ENCODE data around the gene FAM50A.
A peak's percentile ranks its signal among the peaks of the same experiment; 100 is the strongest.

The FAM50A gene

GRCh38 chrX:154482786-154483185 lies 38.8 kb downstream of the FAM50A start:
- POLR2A ChIA-PET, result no interaction called here
- CTCF ChIA-PET, result no interaction called here

GRCh38 chrX:154483325-154483724 lies 39.4 kb downstream of the FAM50A start:
- peaks cover 0 to 4% (median 0%) of the 10 kb centered on the region in 5 experiments for H3K27me3 ChIP-seq (replicated peaks in 2 of 5; ENCODE audit: control insufficient read depth in 4 of 5, insufficient read depth in 5 of 5, low read length in 4 of 5)
- 74% methylated on average over 5 of the region's 7 CpGs for WGBS (ENCODE audit: insufficient coverage)
- no peak overlapping the region for H3K27ac ChIP-seq (ENCODE audit: insufficient read depth in 1 of 2, low read depth in 1 of 2, low read length in 2 of 2, poor library complexity in 1 of 2, severe bottlenecking in 2 of 2)
- POLR2A ChIA-PET, result interaction anchor here (0.7 kb wide), 1 partner anchor 512 kb away, joined by 4 read pairs; the partner anchor contains the start of gene HCFC1
- H3K9me3 ChIP-seq (ENCODE audit: control extremely low read depth in 1 of 5, control insufficient read depth in 4 of 5, insufficient read depth in 2 of 5, low read depth in 1 of 5, low read length in 4 of 5), result peaks cover 0 to 3% (median 0%) of the 10 kb centered on the region in 5 experiments
- H3K4me3 ChIP-seq (ENCODE audit: control insufficient read depth in 1 of 7, extremely low read depth in 1 of 7, insufficient read depth in 4 of 7, low read depth in 2 of 7, low read length in 6 of 7), result no peak overlapping the region
- H3K36me3 ChIP-seq (ENCODE audit: control insufficient read depth in 4 of 4, insufficient read depth in 4 of 4, low read length in 3 of 4), result peaks cover 0 to 19% (median 9%) of the 10 kb centered on the region in 4 experiments
- peaks cover 0 to 38% (median 30%) of the 10 kb centered on the region in 4 experiments for H3K4me1 ChIP-seq (ENCODE audit: control extremely low read depth in 1 of 4, control insufficient read depth in 4 of 4, insufficient read depth in 4 of 4, low read length in 3 of 4)
- DNase-seq, result no peak
- CTCF ChIA-PET, result interaction anchor here (1.7 kb wide), 1 partner anchor 44 kb away, joined by 5 read pairs; no protein-coding TSS in a partner anchor

More at GRCh38 chrX:154482786-154483185, 38.8 kb downstream of the FAM50A start:
- no peak for DNase-seq
- Histone ChIP-seq H3K27me3 (replicated peaks in 2 of 5; ENCODE audit: control insufficient read depth in 4 of 5, insufficient read depth in 5 of 5, low read length in 4 of 5) (peaks cover 0 to 4% (median 0%) of the 10 kb centered on the region in 5 experiments), H3K27ac (ENCODE audit: insufficient read depth in 1 of 2, low read depth in 1 of 2, low read length in 2 of 2, poor library complexity in 1 of 2, severe bottlenecking in 2 of 2) (no peak overlapping the region), H3K4me3 (ENCODE audit: control insufficient read depth in 1 of 7, extremely low read depth in 1 of 7, insufficient read depth in 4 of 7, low read depth in 2 of 7, low read length in 6 of 7) (no peak overlapping the region), H3K36me3 (ENCODE audit: control insufficient read depth in 4 of 4, insufficient read depth in 4 of 4, low read length in 3 of 4) (peaks cover 0 to 19% (median 7%) of the 10 kb centered on the region in 4 experiments), H3K4me1 (ENCODE audit: control extremely low read depth in 1 of 4, control insufficient read depth in 4 of 4, insufficient read depth in 4 of 4, low read length in 3 of 4) (peaks cover 0 to 43% (median 30%) of the 10 kb centered on the region in 4 experiments), H3K9me3 (ENCODE audit: control extremely low read depth in 1 of 5, control insufficient read depth in 4 of 5, insufficient read depth in 2 of 5, low read depth in 1 of 5, low read length in 4 of 5) (peaks cover 0 to 3% (median 0%) of the 10 kb centered on the region in 5 experiments)
- 84% methylated on average over 6 of the region's 7 CpGs for WGBS (ENCODE audit: insufficient coverage)

- H3K9me3 ChIP-seq (ENCODE audit: control extremely low read depth in 1 of 5, control insufficient read depth in 4 of 5, insufficient read depth in 2 of 5, low read depth in 1 of 5, low read length in 4 of 5), result peaks cover 0 to 3% (median 0%) of the 10 kb centered on the region in 5 experiments
- DNase-seq, result peak in 1 of 3 donors; percentile 27
- POLR2A ChIA-PET, result interaction anchor here (0.7 to 1.1 kb wide), 2 partner anchors 32 to 513 kb away, joined by 3 to 4 read pairs; partner anchors contain the start of genes FAM3A and HCFC1
- H3K27me3 ChIP-seq (replicated peaks in 2 of 5; ENCODE audit: control insufficient read depth in 4 of 5, insufficient read depth in 5 of 5, low read length in 4 of 5), result peaks cover 0 to 4% (median 0%) of the 10 kb centered on the region in 5 experiments
- H3K27ac ChIP-seq (ENCODE audit: insufficient read depth in 1 of 2, low read depth in 1 of 2, low read length in 2 of 2, poor library complexity in 1 of 2, severe bottlenecking in 2 of 2), result peak overlapping the region in 1 of 2 experiments; percentile 73
- H3K36me3 ChIP-seq (ENCODE audit: control insufficient read depth in 4 of 4, insufficient read depth in 4 of 4, low read length in 3 of 4), result peaks cover 0 to 23% (median 10%) of the 10 kb centered on the region in 4 experiments
- H3K4me1 ChIP-seq (ENCODE audit: control extremely low read depth in 1 of 4, control insufficient read depth in 4 of 4, insufficient read depth in 4 of 4, low read length in 3 of 4), result peaks cover 0 to 37% (median 27%) of the 10 kb centered on the region in 4 experiments
- 84% methylated on average over 12 of the region's 16 CpGs for WGBS (ENCODE audit: insufficient coverage)
- CTCF ChIA-PET, result interaction anchor here (0.8 to 1.7 kb wide), 2 partner anchors 43 to 46 kb away, joined by 3 to 5 read pairs; no protein-coding TSS in a partner anchor
- no peak overlapping the region for H3K4me3 ChIP-seq (ENCODE audit: control insufficient read depth in 1 of 7, extremely low read depth in 1 of 7, insufficient read depth in 4 of 7, low read depth in 2 of 7, low read length in 6 of 7)
These were observed 40.6 kb downstream of the FAM50A start for GRCh38 chrX:154484255-154485149.

- H3K4me3 ChIP-seq (ENCODE audit: control insufficient read depth in 1 of 7, extremely low read depth in 1 of 7, insufficient read depth in 4 of 7, low read depth in 2 of 7, low read length in 6 of 7), result peak overlapping the region in 6 of 7 experiments; percentile 46 to 76 (median 66)
- peaks cover 0 to 36% (median 26%) of the 10 kb centered on the region in 4 experiments for H3K4me1 ChIP-seq (ENCODE audit: control extremely low read depth in 1 of 4, control insufficient read depth in 4 of 4, insufficient read depth in 4 of 4, low read length in 3 of 4)
- no peak for DNase-seq
- POLR2A ChIA-PET, result interaction anchor here (1.1 kb wide), 1 partner anchor 31 kb away, joined by 3 read pairs; the partner anchor contains the start of gene FAM3A
- H3K27me3 ChIP-seq (replicated peaks in 2 of 5; ENCODE audit: control insufficient read depth in 4 of 5, insufficient read depth in 5 of 5, low read length in 4 of 5), result peaks cover 0 to 4% (median 0%) of the 10 kb centered on the region in 5 experiments
- CTCF ChIA-PET, result interaction anchor here (0.7 to 1.7 kb wide), 4 partner anchors 8 to 45 kb away, joined by 3 to 7 read pairs (median 4); no protein-coding TSS in a partner anchor
- peak overlapping the region in 1 of 2 experiments; percentile 66 for H3K27ac ChIP-seq (ENCODE audit: insufficient read depth in 1 of 2, low read depth in 1 of 2, low read length in 2 of 2, poor library complexity in 1 of 2, severe bottlenecking in 2 of 2)
- H3K9me3 ChIP-seq (ENCODE audit: control extremely low read depth in 1 of 5, control insufficient read depth in 4 of 5, insufficient read depth in 2 of 5, low read depth in 1 of 5, low read length in 4 of 5), result peaks cover 0 to 3% (median 0%) of the 10 kb centered on the region in 5 experiments
- H3K36me3 ChIP-seq (ENCODE audit: control insufficient read depth in 4 of 4, insufficient read depth in 4 of 4, low read length in 3 of 4), result peaks cover 0 to 23% (median 10%) of the 10 kb centered on the region in 4 experiments
- 74% methylated on average over 25 of the region's 35 CpGs for WGBS (ENCODE audit: insufficient coverage)
These were observed 41.5 kb downstream of the FAM50A start for GRCh38 chrX:154485150-154486051.

- DNase-seq, result peak in 2 of 3 donors; percentile 9 to 23
- H3K27ac ChIP-seq (ENCODE audit: insufficient read depth in 1 of 2, low read depth in 1 of 2, low read length in 2 of 2, poor library complexity in 1 of 2, severe bottlenecking in 2 of 2), result peak overlapping the region in 1 of 2 experiments; percentile 66
- peaks cover 0 to 36% (median 26%) of the 10 kb centered on the region in 4 experiments for H3K4me1 ChIP-seq (ENCODE audit: control extremely low read depth in 1 of 4, control insufficient read depth in 4 of 4, insufficient read depth in 4 of 4, low read length in 3 of 4)
- H3K4me3 ChIP-seq (ENCODE audit: control insufficient read depth in 1 of 7, extremely low read depth in 1 of 7, insufficient read depth in 4 of 7, low read depth in 2 of 7, low read length in 6 of 7), result peak overlapping the region in 6 of 7 experiments; percentile 46 to 76 (median 66)
- H3K9me3 ChIP-seq (ENCODE audit: control extremely low read depth in 1 of 5, control insufficient read depth in 4 of 5, insufficient read depth in 2 of 5, low read depth in 1 of 5, low read length in 4 of 5), result peaks cover 0 to 3% (median 0%) of the 10 kb centered on the region in 5 experiments
- peaks cover 0 to 23% (median 10%) of the 10 kb centered on the region in 4 experiments for H3K36me3 ChIP-seq (ENCODE audit: control insufficient read depth in 4 of 4, insufficient read depth in 4 of 4, low read length in 3 of 4)
- WGBS (ENCODE audit: insufficient coverage), result 40% methylated on average over 30 of the region's 35 CpGs
- peaks cover 0 to 4% (median 0%) of the 10 kb centered on the region in 5 experiments for H3K27me3 ChIP-seq (replicated peaks in 2 of 5; ENCODE audit: control insufficient read depth in 4 of 5, insufficient read depth in 5 of 5, low read length in 4 of 5)
- ChIA-PET CTCF (interaction anchor here (1.4 kb wide), 1 partner anchor 10 kb away, joined by 7 read pairs; no protein-coding TSS in a partner anchor), POLR2A (interaction anchor here (1.1 to 1.3 kb wide), 2 partner anchors 30 to 41 kb away, joined by 3 to 4 read pairs; partner anchors contain the start of gene FAM3A)
These were observed 42.1 kb downstream of the FAM50A start for GRCh38 chrX:154486052-154486395.
